ENCODE data around the gene VPS39.

Gene VPS39

GRCh38 chr15:42157981-42158765 is 49.9 kb downstream of the VPS39 start:
- no peak for DNase-seq

GRCh38 chr15:42157381-42157780 is 50.7 kb downstream of the VPS39 start:
- DNase-seq = no peak

GRCh38 chr15:42156243-42156922 is 51.7 kb downstream of the VPS39 start, which contains the start of gene PLA2G4F:
PLA2G4F (minus strand) TSS chr15:42156636; CDS start chr15:42156549, 87 bp downstream.
- no peak for DNase-seq

- no peak for DNase-seq
Measured at GRCh38 chr15:42155546-42156242, 52.4 kb downstream of the VPS39 start.

GRCh38 chr15:42154956-42155355 is 53.1 kb downstream of the VPS39 start:
- no peak for DNase-seq

GRCh38 chr15:42154212-42154941 is 53.7 kb downstream of the VPS39 start:
- no peak for DNase-seq

- no peak for DNase-seq
Measured at GRCh38 chr15:42153874-42154211, 54.3 kb downstream of the VPS39 start.

- DNase-seq = no peak
Measured at GRCh38 chr15:42152921-42153698, 55.0 kb downstream of the VPS39 start.

GRCh38 chr15:42152196-42152920 is 55.7 kb downstream of the VPS39 start:
- DNase-seq = no peak

GRCh38 chr15:42151736-42152135 is 56.4 kb downstream of the VPS39 start:
- no peak for DNase-seq

- no peak for DNase-seq
Measured at GRCh38 chr15:42151141-42151561, 57.0 kb downstream of the VPS39 start.

- DNase-seq = no peak
Measured at GRCh38 chr15:42150219-42150970, 57.7 kb downstream of the VPS39 start.

- DNase-seq = no peak
Measured at GRCh38 chr15:42149493-42150218, 58.4 kb downstream of the VPS39 start.

- DNase-seq = no peak
Measured at GRCh38 chr15:42148808-42149492, 59.2 kb downstream of the VPS39 start.

- DNase-seq = no peak
Measured at GRCh38 chr15:42147431-42147735, 60.7 kb downstream of the VPS39 start.

GRCh38 chr15:42146551-42147430 is 61.3 kb downstream of the VPS39 start:
- DNase-seq = no peak

- DNase-seq = no peak
Measured at GRCh38 chr15:42145546-42146455, 62.3 kb downstream of the VPS39 start.

Data from stimulated activated CD4-positive, alpha-beta T cell treated with anti-CD3 and anti-CD28 coated beads, Interleukin-2, amount 100 ng/mL, for 24 hours (primary cell).